GM23338 (cell line): ENCODE results near the gene C4orf36.

Experiments used
- CTCF ChIP-seq, 2 experiments: fragments of 200-600 bp in 1 of 2; sonication (generic) in 1 of 2; conservative IDR thresholded peaks; 2 replicates each; pipeline versions ENCODE4 v1.5.1 to v1.6.1; 2016 to 2017; ENCODE audit warnings: antibody characterized with exemption in 2 of 2, low read depth in 2 of 2, mild to moderate bottlenecking in 2 of 2, moderate library complexity in 1 of 2
- EZH2 ChIP-seq: fragments of 200-600 bp; sonication (generic); IDR thresholded peaks from one replicate; pipeline ENCODE4 v1.8.0; 2017; ENCODE audit warnings: antibody characterized with exemption, mild to moderate bottlenecking, low read depth; ENCODE audit not compliant: unreplicated experiment
- POLR2AphosphoS5 ChIP-seq: IDR thresholded peaks from 2 replicates; pipeline ENCODE4 v1.6.1; 2016; ENCODE audit warnings: antibody characterized with exemption, low read depth
- REST ChIP-seq: IDR thresholded peaks from one replicate; pipeline ENCODE4 v1.6.1; 2018; ENCODE audit warnings: antibody characterized with exemption; ENCODE audit not compliant: unreplicated experiment
- STAT1 ChIP-seq: IDR thresholded peaks from one replicate; pipeline ENCODE4 v1.6.1; 2016; ENCODE audit warnings: antibody characterized with exemption; ENCODE audit not compliant: unreplicated experiment
- ZNF114 ChIP-seq: fragments of 250-450 bp; sonication (Bioruptor Pico); IDR thresholded peaks from 2 replicates; pipeline ENCODE4 v1.5.0; 2020; ENCODE audit warnings: mild to moderate bottlenecking, moderate library complexity
- ZNF331 ChIP-seq: fragments of 250-450 bp; sonication (Bioruptor Pico); IDR thresholded peaks from 2 replicates; pipeline ENCODE4 v1.5.0; 2020; ENCODE audit warnings: low read depth, mild to moderate bottlenecking, moderate library complexity

GRCh38 chr4:86927843-86928395, 35.7 kb upstream of the C4orf36 start:
- TF ChIP-seq STAT1 (no peak), REST (no peak), ZNF114 (CRISPR knock-in tag) (no peak), ZNF331 (CRISPR knock-in tag) (no peak), CTCF (conservative IDR thresholded peaks at IDR 0.05; ENCODE audit: low read depth in 2 of 2) (no peak), EZH2 (no peak), POLR2AphosphoS5 (no peak)
